NCI-H774 (cell line): ENCODE measurements around the gene KRT24.
A peak's percentile ranks its signal among the peaks of the same experiment; 100 is the strongest.
"Not testable (repeated sequence)": the region's sequence is repeated elsewhere in the genome, so short reads cannot be mapped to it uniquely, and the experiment has no call there.

Experiments
- DNase-seq: peaks from one replicate; lab custom pipeline; 2025; lab: John Stamatoyannopoulos, UW

The KRT24 gene

DNA sequence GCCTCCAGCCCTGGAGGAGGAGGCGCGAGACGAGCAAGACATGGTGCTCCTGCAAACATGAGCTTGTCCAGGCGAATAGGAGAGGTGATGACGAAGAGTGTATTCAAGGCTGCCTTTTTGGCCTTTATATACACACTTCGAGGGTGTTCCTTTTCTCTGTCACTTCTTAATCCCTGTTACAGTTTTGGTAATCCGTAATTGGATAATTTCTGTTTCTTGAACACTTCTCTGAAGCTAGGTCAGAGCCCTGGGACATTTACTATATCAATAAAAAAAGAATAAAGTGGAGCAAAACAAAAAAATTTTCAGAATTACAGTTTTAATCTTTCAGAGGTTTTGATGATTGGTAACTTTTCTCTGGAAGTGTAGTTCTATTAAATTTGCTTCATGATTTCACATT is at the start of gene KRT24:
KRT24 (minus strand) TSS at position 101 of the 400 bp plus-strand sequence; CDS start at position 42, 59 bp downstream.
- DNase-seq = no peak

DNA sequence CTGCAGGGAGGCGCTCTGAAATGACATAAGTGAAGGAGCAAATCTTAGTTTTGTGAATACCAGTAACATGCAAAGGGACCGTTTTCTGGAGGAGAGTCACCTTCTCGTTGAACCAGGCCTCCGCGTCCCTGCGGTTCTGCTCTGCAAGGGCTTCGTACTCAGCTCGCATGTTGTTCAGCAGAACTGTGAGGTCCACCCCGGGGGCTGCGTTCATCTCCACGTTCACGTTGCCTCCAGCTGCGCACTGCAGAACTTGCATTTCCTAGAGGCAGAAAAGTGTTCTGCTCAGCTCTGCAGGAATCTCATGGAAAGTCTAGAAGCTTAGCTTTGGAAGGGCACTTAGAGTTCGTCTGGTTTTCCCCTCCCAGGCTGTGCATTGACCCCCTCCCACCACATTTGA is 47.5 kb upstream of the KRT24 start:
- DNase-seq = no peak

DNA sequence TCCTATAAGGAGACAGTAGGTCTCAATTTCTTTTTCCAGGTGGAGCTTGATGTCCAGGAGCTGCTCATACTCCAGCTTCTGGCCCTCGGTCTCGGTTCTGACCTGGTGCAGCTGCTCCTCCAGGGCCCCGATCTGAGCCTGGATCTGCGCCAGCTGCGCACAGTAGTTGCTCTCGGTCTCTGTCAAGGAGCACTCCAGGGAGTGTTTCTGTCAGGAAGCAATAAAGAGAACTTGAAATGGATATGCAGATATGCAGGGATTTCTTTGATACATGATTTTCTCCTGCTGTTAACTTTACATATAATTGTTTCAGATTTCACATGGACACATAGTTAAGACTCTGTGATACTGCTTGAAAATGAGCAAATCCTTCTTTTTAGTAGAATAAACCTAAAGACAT is 46.8 kb upstream of the KRT24 start:
- DNase-seq = no peak

DNA sequence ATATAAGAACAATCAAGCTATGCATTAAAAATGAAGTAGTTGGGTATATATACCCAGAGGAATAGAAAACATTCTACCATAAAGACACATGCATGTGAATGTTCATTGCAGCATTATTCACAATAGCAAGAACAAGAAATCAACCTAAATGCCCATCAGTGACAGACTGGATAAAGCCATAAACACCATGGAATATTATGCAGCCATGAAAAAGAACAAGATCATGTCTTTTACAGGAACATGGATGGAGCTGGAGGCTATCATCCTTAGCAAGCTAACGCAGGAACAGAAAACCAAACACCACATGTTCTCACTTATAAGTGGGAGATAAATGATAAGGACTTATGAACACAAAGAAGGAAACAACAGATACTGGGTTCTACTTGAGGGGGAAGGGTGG is 45.1 kb upstream of the KRT24 start:
- not testable (repeated sequence) for DNase-seq

DNA sequence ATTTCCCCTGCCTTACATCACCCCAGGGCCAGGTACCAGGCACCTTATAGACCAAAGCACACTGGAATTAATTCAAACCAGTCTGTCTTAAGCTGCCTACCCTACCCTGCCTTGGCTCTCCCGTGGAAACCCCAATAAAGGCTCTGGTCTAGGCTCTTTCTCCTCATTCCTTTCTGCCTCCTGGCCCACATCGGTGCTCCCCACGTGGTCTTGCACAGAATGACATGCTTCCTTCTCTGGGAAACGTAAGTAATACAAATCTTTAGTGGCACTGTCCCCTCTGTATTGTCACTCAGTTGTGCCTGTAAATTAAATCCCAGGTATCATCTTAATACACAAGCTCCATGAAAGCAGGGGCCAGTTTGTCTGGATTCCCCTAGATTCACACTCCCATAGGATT is 35.0 kb upstream of the KRT24 start:
- DNase-seq = no peak

DNA sequence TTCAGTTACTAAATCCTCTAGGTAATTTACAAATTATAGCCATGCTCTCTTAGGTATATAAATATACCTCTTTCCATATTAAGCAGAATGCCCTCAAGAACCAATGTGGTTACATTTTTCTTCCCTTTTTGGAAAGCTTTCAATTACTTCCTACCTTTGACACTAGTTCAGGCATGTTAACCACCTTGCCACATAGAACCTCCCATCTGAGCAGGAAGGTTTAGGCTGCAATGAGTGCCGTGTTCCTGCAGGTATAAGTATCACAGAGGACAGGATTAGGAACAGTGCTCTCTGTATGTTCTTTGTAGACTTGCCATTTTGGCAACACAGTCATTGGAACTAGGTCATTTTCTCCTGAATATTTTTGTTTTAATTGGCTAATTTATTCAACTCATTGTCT is 31.5 kb upstream of the KRT24 start:
- no peak for DNase-seq

DNA sequence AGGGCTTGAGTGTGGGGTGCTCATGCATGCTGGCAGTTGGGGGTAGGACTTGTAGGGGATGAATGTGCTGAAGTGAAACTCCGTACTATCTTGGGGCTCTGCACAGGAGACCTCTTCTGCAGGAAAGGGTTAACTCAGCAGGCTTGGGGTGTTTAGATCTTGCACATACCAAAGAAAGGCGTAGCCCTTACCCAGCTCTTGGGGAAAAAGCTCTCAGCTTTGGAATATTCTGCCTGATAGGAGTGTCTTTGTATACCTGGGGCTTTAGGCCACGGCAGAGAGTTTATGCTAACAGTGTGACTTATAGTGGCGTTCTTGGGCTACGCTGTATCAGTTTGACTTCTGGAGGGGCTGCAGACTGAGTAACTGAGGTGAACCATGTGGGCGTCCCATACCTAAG is 30.5 kb upstream of the KRT24 start:
- no peak for DNase-seq

DNA sequence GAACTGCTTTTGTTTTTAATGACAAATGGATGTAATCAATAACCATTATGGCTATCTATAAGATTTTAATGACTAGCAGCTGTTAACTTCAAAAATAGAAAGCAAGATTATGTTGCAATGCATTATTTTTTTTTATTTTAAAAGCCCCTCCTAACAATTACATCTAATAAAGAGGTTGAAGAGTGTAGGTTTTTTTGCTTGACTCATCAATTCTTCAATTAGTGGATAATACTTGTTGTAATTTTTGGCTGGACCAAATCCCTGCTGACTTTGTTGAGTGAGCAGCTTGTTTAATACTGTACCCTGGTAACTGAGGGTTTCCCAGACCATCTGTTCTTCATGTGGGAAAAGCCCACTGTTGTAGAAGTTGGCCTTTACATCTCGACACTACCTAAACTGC is 27.4 kb upstream of the KRT24 start:
- DNase-seq = no peak

DNA sequence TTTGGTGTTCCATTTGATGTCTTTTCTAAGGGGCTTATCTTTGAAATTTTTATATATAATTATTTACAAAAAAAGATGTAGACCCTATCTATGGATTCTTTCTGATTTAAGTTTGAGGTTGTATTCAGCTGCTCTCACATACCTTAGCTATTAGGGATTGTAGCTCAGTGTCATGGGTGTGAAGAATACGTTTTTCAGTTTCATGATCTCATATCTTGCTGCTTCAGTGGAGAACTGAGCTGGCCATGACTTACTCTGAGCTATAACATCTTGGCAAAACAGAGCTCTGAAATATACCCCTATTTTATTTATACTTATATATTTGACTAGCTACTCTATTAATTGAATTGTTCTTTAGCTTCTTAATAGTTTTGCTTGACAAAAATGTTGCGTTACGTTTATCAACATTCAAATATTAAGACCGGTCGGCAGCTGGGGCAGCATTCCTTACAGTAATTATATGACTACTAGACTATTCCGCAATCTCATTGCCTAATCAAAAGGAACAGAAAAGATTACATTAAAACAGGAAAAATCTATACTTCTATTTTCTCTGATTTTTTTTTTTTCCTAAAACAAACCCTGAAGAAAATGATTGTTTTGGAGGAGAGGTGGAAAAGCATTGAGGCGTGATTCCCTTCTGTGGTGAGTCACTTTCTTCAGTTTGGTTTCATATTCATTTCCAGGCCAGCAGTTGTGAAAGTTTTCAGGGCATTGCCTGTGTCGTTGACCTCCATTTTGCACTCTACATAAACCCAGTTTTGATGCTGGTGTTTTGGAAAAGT is 24.1 kb upstream of the KRT24 start:
- DNase-seq = no peak

DNA sequence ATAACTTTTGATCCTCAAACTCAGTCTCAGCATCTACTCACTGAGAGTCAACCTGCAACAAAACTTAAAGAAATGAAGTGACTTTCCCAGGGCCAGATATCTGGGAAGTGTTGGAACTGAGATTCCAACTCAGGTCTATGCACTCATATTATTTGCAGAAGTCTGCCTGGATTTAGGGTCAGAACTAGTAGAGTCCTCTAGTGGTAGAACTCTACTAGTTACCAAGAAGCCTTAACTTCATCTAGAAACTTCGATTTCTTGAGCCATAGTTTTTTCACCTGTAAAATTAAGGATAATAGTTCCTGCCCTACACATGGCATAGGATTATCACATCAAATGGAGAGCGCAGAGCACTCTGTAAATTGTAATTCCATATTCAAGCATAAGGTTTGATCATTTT is 23.4 kb upstream of the KRT24 start:
- DNase-seq = no peak

DNA sequence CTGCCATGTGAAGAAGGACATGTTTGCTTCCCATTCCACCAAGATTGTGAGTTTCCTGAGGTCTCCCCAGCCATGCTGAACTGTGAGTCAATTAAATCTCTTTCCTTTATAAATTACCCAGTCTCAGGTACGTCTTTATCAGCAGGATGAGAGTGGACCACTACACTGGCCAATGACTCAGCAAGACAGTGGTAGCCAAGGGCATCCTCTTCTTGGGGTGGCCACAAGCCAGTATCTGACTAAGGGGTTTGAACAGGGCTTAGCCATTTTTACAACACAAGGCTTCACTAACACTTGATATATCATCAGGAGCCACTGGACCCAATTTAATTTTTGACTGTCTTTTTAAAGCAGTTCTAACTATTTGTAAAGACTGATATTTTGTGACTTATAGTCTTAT is 21.1 kb upstream of the KRT24 start:
- DNase-seq = no peak

DNA sequence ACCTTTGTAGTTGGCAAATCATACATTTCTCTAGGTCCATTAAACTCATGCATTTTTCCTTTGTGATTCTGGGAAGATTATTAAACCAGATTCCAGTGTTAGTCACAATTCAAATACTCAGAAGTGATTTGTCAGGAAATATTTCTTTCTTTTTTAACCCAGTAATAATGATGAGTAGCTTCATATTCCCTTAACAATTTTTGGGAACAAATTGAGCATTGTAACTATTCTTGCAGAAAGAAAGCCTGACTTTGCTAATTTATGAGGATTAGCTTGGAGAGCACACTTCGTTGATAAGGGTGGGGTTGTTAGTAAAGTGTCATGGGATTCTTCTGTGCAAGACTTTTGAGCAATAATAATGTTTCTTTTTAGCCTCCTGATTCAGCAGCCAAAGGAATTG is 18.7 kb upstream of the KRT24 start:
- DNase-seq = no peak

DNA sequence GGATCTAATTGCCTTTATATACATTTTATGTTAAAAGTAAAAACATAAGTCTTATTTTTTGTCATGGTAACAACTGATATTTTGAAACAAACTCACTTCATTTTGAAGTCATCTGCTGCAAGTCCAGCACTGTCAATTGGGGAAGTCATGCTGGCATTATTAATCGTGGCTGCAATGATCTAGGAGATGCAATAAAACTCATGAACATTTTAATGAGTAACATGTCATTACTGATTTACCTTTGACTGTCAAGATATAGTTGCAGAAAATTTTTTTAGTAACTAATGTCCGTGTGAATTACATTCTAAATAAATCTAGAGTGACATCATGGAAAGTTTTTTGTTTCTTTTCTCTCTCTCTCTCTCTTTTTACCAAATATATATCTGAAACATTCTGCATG is 17.3 kb upstream of the KRT24 start:
- no peak for DNase-seq

DNA sequence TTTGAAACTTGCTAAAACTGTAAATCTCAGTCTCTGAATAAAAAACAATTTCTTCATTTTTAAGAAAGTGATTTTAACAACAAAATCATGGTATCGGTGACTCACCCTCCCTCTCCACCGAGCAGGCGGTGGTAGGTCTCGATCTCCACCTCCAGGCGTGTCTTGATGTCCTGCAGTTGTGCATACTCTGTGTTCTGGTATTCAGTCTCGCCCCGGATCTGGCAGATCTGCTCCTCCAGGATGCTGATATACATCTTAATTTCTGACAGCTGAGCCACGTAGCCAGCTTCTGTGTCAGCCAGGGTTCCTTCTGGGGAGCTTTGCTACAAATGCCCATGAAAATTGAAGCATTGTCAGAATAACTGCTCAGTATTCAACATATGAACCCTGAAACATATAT is 15.4 kb upstream of the KRT24 start:
- no peak for DNase-seq

DNA sequence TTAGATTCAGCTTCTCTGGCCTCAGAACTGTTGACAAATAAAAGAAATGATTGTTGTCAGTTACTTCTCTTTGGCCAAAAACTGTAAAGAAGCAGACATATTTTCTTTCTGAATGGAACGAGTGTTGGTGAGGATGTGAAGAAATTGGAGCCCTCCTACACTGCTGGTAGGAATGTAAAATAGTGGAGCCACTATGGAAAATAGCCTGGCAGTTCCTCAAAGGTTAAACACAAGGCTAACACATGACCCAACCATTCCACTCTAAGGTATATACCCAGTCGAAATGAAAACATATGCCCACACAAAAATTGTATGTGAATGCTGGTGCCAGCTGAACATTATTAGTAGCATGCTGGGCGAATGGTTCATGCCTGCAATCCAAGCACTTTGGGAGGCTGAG is 14.2 kb upstream of the KRT24 start:
- DNase-seq = no peak

DNA sequence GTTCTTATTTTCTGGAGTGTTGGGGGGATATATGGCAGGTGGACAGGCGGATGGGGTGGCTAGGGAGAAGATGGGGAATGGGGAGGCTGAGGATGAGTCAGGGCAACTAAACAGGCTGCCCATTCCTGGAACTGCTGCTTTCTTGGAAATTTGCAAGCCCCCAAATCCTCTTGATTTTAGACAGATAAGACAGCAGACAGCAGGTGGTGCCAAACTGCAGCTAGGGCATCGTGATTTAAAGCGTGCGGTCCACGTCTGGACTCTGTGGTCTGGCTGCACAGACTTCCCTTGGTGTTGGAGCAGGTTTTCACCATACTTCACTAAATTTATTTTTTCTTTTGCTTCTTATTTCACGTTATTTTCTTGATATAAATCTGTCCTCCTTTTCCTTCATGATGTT is 10.9 kb upstream of the KRT24 start:
- DNase-seq = no peak

DNA sequence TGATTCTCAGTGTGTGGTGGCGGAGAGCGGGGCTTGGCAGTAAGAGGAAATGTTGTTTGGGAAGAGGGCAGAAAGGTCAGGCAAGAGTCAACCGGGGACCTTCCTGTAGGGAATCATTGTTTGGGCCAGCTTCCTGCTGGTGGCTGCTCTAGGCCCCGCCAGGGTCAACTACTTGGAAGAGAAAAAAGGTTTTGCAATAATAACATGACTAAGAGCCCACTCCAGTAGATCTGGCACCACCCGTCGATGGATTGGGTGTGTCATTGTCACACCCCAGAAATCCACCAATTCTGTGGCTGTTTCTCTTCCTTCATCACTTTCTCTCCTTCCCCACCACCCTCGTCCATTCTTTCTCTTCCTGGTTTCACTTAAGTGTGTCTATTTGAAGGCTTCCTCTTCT is 4.2 kb upstream of the KRT24 start:
- DNase-seq = no peak

DNA sequence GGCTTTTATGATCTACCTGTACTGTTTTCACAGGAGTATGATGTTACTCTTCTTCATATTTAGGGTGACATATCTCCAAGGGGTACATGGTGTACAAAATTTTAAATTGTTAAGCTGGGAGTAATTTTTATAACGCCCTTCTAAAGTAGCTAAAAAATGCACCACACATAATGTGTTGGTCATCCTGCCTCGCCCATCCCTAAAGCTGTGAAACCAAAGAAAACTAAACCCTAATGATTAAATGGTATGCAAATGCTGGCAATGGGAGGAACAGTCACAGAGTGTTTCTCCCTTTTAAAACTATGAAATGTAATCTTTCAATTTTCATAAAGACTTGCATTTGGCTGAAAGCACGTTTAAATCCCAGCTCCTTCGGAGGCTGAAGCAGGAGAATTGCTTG is 2.0 kb upstream of the KRT24 start:
- DNase-seq = no peak

DNA sequence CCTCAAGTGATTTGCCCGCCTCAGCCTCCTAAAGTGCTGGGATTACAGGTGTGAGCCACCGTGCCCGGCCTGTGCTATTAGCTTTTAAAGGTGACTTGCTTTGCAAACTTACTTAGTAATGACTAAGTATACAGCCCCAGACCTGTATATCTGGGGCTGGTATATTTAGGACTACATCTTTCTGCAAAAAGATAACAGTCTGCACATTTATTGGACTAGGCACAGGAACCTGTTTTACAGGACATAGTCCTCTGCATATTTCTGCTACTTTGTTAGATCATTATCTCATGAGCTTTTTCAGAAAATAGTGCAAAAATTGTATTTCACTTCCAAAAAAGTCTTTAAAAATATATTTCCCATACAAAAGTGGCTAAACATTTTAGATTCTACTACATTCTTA is 1.3 kb downstream of the KRT24 start:
- DNase-seq = no peak

DNA sequence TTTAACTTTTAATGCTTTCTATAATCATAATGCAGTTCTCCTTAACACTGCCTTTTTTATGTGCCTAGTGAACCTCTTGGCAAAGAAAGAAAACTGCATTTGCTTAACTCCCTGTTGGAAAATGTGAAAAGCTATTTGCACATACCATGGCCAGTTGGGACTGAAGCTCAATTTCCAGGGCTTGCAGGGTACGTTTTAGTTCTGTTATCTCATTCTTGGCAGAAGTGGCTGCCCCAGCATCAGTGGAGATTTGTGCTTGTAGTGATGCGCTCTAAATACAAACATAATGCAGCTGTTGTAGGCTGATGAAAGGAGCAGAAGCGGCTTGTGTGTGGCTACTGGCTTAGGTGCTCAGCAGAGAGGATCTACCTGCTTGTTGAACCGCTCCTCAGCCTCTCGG is 3.7 kb downstream of the KRT24 start:
- peak; percentile 20 for DNase-seq

DNA sequence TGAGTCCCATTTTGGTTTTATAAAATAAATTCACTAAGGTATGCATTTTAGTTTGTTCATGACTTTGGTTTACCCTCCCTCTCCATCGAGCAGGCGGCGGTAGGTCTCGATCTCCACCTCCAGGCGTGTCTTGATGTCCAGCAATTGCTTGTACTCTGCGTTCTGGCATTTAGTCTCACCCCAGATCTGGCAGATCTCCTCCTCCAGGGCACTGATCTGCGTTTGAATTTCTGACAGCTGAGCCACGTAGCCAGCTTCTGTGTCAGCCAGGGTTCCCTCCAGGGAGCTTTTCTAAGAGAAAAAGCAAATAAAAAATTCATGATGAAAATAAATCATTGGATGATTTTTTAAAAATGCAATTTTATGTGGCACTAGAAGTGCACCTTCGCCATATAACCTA is 4.2 kb downstream of the KRT24 start:
- peak; percentile 38 for DNase-seq

DNA sequence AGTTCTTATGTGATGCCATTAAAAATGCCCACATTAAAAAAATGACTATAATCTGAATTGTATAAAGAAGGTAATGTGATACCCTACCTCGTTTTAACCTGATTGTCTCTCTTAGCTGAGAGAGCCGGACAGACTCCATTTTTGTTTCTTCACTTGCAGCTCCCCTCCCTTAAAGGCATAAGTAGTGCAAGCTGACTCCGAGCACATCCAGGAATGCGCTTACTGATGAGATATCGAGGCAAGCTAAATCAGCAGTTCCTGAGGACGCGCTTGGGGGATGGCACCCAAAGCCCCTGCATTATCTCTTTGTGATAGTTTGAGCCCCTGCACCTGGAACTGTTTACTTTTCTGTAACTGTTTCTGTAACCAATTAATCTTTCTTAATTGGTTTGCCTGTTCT is 6.3 kb downstream of the KRT24 start:
- DNase-seq = no peak

DNA sequence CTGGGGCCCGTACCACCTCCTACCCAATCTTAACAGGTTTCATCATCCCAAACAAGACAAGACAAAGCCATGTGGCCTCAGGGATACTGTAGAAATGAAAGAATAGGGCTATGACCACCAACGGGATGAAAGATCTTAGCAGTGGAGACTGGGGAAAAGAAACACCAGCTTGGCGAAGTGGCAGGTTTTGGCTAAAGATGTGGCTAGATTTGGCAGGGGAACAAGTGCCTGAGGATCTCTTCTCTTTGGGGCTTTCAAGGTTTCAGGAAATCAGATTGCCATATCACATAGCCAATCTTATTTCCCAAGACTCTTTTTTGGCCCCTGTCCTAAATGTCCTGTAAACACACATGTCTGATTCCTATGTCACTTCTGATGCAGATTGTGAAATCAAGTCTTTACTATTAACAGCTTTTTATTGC is 6.9 kb downstream of the KRT24 start:
- DNase-seq = no peak

DNA sequence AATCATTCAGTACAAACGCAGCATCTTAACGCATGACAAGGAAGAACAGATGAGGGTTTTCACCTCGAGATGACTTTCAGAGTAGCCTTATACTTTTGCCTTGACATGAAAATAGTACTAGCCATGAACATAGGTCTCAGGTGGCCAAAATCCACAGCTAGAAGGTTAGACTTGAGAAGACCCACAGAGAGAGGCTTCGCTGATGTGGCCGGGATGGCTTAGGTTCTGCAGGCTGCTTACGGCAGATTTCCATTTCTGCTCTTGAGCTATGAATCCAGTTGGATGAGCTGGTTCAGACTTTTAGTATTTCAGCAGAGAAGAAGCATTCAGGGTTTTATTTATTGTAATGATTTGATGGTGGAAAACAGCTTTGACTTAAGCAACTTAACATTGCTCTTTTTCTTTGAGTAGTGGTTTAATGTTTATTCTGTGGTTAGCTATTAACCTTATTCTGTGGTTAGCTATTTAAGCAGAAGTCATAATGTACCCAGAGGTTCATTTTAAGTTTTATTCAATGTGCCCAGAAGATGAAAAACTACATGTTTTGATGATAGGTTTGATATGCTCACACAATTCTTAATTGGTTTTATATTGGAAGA is 7.6 kb downstream of the KRT24 start:
- DNase-seq = no peak
